Activated T-cell treated with anti-CD3 and anti-CD28 coated beads for 24 hours (primary cell): ENCODE data around the gene SERTAD4.
"Not testable (repeated sequence)": the region's sequence is repeated elsewhere in the genome, so short reads cannot be mapped to it uniquely, and the experiment has no call there.

Experiments used
- DNase-seq: peaks from one replicate; pipeline ENCODE4 v3.0.0-alpha.2; 2020; ENCODE audit warnings: low read depth

Gene SERTAD4

GRCh38 chr1:210232511-210233215 is at the start of gene SERTAD4:
TSS of gene SERTAD4 (plus strand) at chr1:210232796. CDS start at chr1:210237961, 5,165 bp downstream.
- no peak for DNase-seq

GRCh38 chr1:210185063-210185462 is 47.5 kb upstream of the SERTAD4 start:
- DNase-seq, result no peak

GRCh38 chr1:210187849-210188606 is 44.6 kb upstream of the SERTAD4 start:
- not testable (repeated sequence) for DNase-seq

GRCh38 chr1:210189426-210189825 is 43.2 kb upstream of the SERTAD4 start:
- no peak for DNase-seq

- no peak for DNase-seq
Measured at GRCh38 chr1:210195635-210196160, 36.9 kb upstream of the SERTAD4 start.

- not testable (repeated sequence) for DNase-seq
Measured at GRCh38 chr1:210196266-210196665, 36.3 kb upstream of the SERTAD4 start.

GRCh38 chr1:210198840-210199239 is 33.8 kb upstream of the SERTAD4 start:
- DNase-seq, result no peak

GRCh38 chr1:210200124-210200736 is 32.4 kb upstream of the SERTAD4 start:
- DNase-seq, result no peak

- DNase-seq, result no peak
Measured at GRCh38 chr1:210201681-210202080, 30.9 kb upstream of the SERTAD4 start.

GRCh38 chr1:210207597-210208450 is 24.8 kb upstream of the SERTAD4 start:
- DNase-seq, result no peak

GRCh38 chr1:210213335-210213734 is 19.3 kb upstream of the SERTAD4 start:
- no peak for DNase-seq

GRCh38 chr1:210214573-210215409 is 17.8 kb upstream of the SERTAD4 start:
- DNase-seq, result no peak

- no peak for DNase-seq
Measured at GRCh38 chr1:210217482-210217881, 15.1 kb upstream of the SERTAD4 start.

GRCh38 chr1:210218047-210218446 is 14.5 kb upstream of the SERTAD4 start:
- no peak for DNase-seq

GRCh38 chr1:210222340-210223006 is 10.1 kb upstream of the SERTAD4 start:
- no peak for DNase-seq

GRCh38 chr1:210223226-210223904 is 9.2 kb upstream of the SERTAD4 start:
- DNase-seq, result no peak

- no peak for DNase-seq
Measured at GRCh38 chr1:210228158-210228557, 4.4 kb upstream of the SERTAD4 start.

GRCh38 chr1:210230149-210230695 is 2.4 kb upstream of the SERTAD4 start:
- no peak for DNase-seq

- no peak for DNase-seq
Measured at GRCh38 chr1:210231846-210232510, 618 bp upstream of the SERTAD4 start.
